Natural killer cell (primary cell): ENCODE measurements around the gene NDUFA13. TPM values are rescaled to one million over a fixed set of nuclear protein-coding genes. Genes with fewer than 3 reads are reported as not detected.

ENCODE experiments used
- ATAC-seq, 3 donors: fragments of 150-1000 bp in 2 of 3; fragments of 200-7000 bp in 1 of 3; cut with Tn5 transposase; 1 replicate in 1 of 3; 2 replicates in 2 of 3; pipeline ENCODE4 v1.10.0; 2021; ENCODE audit warnings: mild to moderate bottlenecking in 2 of 3, moderate library complexity in 2 of 3
- DNase-seq, 2 donors: peaks; one replicate each; pipeline versions ENCODE4 v3.0.0 to v3.0.0-alpha.2; 2013 to 2021; ENCODE audit warnings: mixed read lengths in 1 of 2
- H3K27ac ChIP-seq: one replicate; pipeline ENCODE4 v1.5.1; 2013; ENCODE audit warnings: mild to moderate bottlenecking, low read length
- H3K27me3 ChIP-seq: one replicate; pipeline ENCODE4 v1.6.1; 2013; ENCODE audit warnings: low read length; ENCODE audit not compliant: control insufficient read depth, insufficient read depth
- H3K36me3 ChIP-seq: one replicate; pipeline ENCODE4 v1.6.1; 2013; ENCODE audit warnings: low read length; ENCODE audit not compliant: control insufficient read depth, insufficient read depth
- H3K4me1 ChIP-seq: one replicate; pipeline ENCODE4 v1.6.1; 2013; ENCODE audit warnings: low read length; ENCODE audit not compliant: control insufficient read depth, insufficient read depth
- H3K4me3 ChIP-seq: one replicate; pipeline ENCODE4 v1.5.1; 2013; ENCODE audit warnings: low read length
- H3K9me3 ChIP-seq: one replicate; pipeline ENCODE4 v1.6.1; 2013; ENCODE audit warnings: low read length; ENCODE audit not compliant: control insufficient read depth, insufficient read depth
- H3K27ac Mint-ChIP-seq, 2 donors: one replicate each; pipeline ENCODE4 v1.8.0; 2022; ENCODE audit warnings: mild to moderate bottlenecking in 2 of 2, mixed read lengths in 2 of 2, moderate library complexity in 1 of 2
- H3K27me3 Mint-ChIP-seq, 2 donors: one replicate each; pipeline ENCODE4 v1.8.0; 2022; ENCODE audit warnings: low read depth in 2 of 2, mixed read lengths in 2 of 2
- H3K36me3 Mint-ChIP-seq: one replicate; pipeline ENCODE4 v1.8.0; 2022; ENCODE audit warnings: mixed read lengths
- H3K4me1 Mint-ChIP-seq, 2 donors: one replicate each; pipeline ENCODE4 v1.8.0; 2022; ENCODE audit warnings: mixed read lengths in 2 of 2
- H3K4me3 Mint-ChIP-seq: one replicate; pipeline ENCODE4 v1.8.0; 2022; ENCODE audit warnings: mild to moderate bottlenecking, moderate library complexity, mixed read lengths
- H3K9me3 Mint-ChIP-seq, 2 donors: one replicate each; pipeline ENCODE4 v1.8.0; 2022; ENCODE audit warnings: mixed read lengths in 2 of 2
- WGBS: methylation state at CpG from one replicate; pipeline ENCODE4 v1.1.7; 2013; ENCODE audit warnings: missing lambda C conversion rate; ENCODE audit not compliant: insufficient coverage; 5-methylcytosine and 5-hydroxymethylcytosine counted together
- intact Hi-C: fragments of 100-400 bp; cut with micrococcal nuclease; formaldehyde crosslinking; loops from one replicate; pipeline ENCODE4 v1.14.2; 2022
- total RNA-seq, 4 donors: library from RNA; stranded (reverse); fragments of 120-200 nt in 1 of 4; gene quantifications; one replicate each; pipeline versions ENCODE4 v1.2.3 to v1.2.4, GENCODE V29; 2013 to 2022
- TF ChIP-seq, protein P1 (sequence below): fragments of 200-600 bp; IDR thresholded peaks from one replicate; pipeline ENCODE4 v1.8.0; 2022; ENCODE audit warnings: antibody characterized with exemption

The NDUFA13 gene
- total RNA-seq, 3 donors from 2014 or later (not counting 1 experiment from before 2014, with no cell fraction given): 165 to 191 (median 188) TPM

DNA sequence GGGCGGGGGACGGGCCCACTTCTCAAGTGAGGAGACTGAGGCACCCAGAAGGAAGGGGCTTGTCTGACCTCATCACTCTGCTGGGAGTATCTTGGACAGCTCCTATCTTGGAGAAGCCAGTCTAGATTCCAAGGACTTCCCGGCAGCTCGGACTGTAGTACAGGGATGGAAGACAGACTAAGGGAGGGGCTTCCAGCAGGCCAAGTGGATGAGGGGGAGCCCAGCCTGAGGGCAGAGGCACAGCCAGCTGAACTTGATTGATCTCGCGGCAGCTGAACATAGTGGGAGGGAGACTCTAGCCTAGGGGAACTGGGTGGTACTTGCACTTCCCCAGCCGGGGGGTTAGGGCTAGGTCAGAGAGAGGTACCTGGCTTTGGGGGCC, 22.8 kb downstream of the NDUFA13 start:
- peak overlapping the region; percentile 74 for H3K4me3 Mint-ChIP-seq
- Histone ChIP-seq H3K4me1 (peaks cover 37% of the 10 kb centered on the region), H3K27me3 (peaks cover 16% of the 10 kb centered on the region), H3K36me3 (no peaks in the 10 kb centered on the region), H3K27ac (no peak overlapping the region), H3K9me3 (no peaks in the 10 kb centered on the region), H3K4me3 (no peak overlapping the region)
- DNase-seq (peak in 1 of 2 donors; percentile 40), ATAC-seq (no peak)
- H3K27ac Mint-ChIP-seq: peak overlapping the region in 1 of 2 donors; percentile 75
- 38% methylated on average over 7 of the region's 7 CpGs for WGBS
- no peaks in the 10 kb centered on the region for H3K36me3 Mint-ChIP-seq
- TF ChIP-seq, protein P1, sequence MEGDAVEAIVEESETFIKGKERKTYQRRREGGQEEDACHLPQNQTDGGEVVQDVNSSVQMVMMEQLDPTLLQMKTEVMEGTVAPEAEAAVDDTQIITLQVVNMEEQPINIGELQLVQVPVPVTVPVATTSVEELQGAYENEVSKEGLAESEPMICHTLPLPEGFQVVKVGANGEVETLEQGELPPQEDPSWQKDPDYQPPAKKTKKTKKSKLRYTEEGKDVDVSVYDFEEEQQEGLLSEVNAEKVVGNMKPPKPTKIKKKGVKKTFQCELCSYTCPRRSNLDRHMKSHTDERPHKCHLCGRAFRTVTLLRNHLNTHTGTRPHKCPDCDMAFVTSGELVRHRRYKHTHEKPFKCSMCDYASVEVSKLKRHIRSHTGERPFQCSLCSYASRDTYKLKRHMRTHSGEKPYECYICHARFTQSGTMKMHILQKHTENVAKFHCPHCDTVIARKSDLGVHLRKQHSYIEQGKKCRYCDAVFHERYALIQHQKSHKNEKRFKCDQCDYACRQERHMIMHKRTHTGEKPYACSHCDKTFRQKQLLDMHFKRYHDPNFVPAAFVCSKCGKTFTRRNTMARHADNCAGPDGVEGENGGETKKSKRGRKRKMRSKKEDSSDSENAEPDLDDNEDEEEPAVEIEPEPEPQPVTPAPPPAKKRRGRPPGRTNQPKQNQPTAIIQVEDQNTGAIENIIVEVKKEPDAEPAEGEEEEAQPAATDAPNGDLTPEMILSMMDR: no peak
- H3K27me3 Mint-ChIP-seq: peaks cover 0 to 17% of the 10 kb centered on the region in 2 donors
- H3K9me3 Mint-ChIP-seq: no peaks in the 10 kb centered on the region
- peaks cover 13 to 41% of the 10 kb centered on the region in 2 donors for H3K4me1 Mint-ChIP-seq
- intact Hi-C loops: no loop called here

DNA sequence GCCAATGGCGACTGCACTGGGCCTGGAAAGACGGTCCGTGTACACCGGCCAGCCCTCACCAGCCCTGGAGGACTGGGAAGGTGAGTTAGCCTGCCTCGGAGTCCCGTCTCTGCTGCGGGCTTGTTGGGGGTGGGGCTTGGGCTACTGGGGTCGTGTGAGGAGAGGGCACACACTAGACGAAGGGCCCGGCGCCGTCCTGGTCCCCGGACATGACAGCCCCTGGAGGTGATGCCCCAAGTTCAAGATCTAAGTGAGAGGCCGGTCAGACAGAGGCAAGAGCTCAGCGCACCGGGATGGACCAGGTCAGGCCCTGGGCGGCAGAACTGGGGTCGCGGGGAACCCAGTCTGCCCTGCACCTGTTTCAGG, 23.7 kb downstream of the NDUFA13 start:
- H3K4me3 Mint-ChIP-seq: peak overlapping the region; percentile 21
- WGBS: 41% methylated on average over 19 of the region's 19 CpGs
- H3K27me3 ChIP-seq: peaks cover 16% of the 10 kb centered on the region

DNA sequence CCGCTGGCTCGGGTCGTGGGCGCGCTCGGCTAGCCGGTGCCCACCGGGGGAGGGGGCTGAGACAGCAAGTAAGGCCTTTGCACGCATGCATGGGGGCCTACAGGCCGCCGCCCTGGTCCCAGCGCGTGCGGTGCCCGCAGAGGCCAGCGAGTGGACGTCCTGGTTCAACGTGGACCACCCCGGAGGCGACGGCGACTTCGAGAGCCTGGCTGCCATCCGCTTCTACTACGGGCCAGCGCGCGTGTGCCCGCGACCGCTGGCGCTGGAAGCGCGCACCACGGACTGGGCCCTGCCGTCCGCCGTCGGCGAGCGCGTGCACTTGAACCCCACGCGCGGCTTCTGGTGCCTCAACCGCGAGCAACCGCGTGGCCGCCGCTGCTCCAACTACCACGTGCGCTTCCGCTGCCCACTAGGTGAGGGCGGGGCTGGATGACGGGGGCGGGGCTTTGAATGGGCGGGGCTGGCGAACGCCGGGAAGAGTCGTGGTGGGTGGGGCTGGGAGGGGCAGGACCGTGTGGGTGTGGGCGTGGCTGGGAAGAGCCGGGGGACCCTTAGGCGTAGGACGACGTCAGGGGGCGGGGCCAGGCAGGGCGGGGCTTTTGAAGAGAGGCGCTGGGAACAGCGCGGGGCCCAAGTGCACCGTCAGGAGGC, 24.2 kb downstream of the NDUFA13 start:
- Histone ChIP-seq H3K27me3 (peaks cover 16% of the 10 kb centered on the region), H3K4me1 (peaks cover 37% of the 10 kb centered on the region), H3K4me3 (no peak overlapping the region), H3K36me3 (no peaks in the 10 kb centered on the region), H3K9me3 (no peaks in the 10 kb centered on the region), H3K27ac (no peak overlapping the region)
- peak overlapping the region; percentile 35 for H3K4me3 Mint-ChIP-seq
- H3K4me1 Mint-ChIP-seq: peaks cover 13 to 35% of the 10 kb centered on the region in 2 donors
- TF ChIP-seq, protein P1: no peak
- ATAC-seq: peak; percentile 41 to 52 (median 46)
- intact Hi-C loops: no loop called here
- peak overlapping the region in 1 of 2 donors; percentile 59 for H3K27ac Mint-ChIP-seq
- 18% methylated on average over 74 of the region's 74 CpGs for WGBS
- H3K27me3 Mint-ChIP-seq: peaks cover 0 to 17% of the 10 kb centered on the region in 2 donors
- peak in 1 of 2 donors; percentile 80 for DNase-seq
- no peaks in the 10 kb centered on the region for H3K36me3 Mint-ChIP-seq
- H3K9me3 Mint-ChIP-seq: no peaks in the 10 kb centered on the region

More for the DNA sequence above, 23.7 kb downstream of the NDUFA13 start:
- intact Hi-C loops: no loop called here
- ATAC-seq (no peak), DNase-seq (peak in 1 of 2 donors; percentile 43)
- Histone ChIP-seq H3K4me3 (no peak overlapping the region), H3K27ac (no peak overlapping the region), H3K4me1 (peaks cover 37% of the 10 kb centered on the region), H3K9me3 (no peaks in the 10 kb centered on the region), H3K36me3 (no peaks in the 10 kb centered on the region)
- H3K4me1 Mint-ChIP-seq: peaks cover 13 to 35% of the 10 kb centered on the region in 2 donors
- H3K36me3 Mint-ChIP-seq: no peaks in the 10 kb centered on the region
- peak overlapping the region in 1 of 2 donors; percentile 40 for H3K27ac Mint-ChIP-seq
- H3K27me3 Mint-ChIP-seq: peaks cover 0 to 17% of the 10 kb centered on the region in 2 donors
- no peaks in the 10 kb centered on the region for H3K9me3 Mint-ChIP-seq
- TF ChIP-seq, protein P1: no peak
